Activated CD4-positive, CD25-positive, alpha-beta regulatory T cell treated with anti-CD3 and anti-CD28 coated beads, Interleukin-2, amount 50 U/mL, for 24 hours (primary cell): Measurements from ENCODE around the gene BLM.
"Not testable (repeated sequence)": the region's sequence is repeated elsewhere in the genome, so short reads cannot be mapped to it uniquely, and the experiment has no call there.

Experiments
- ATAC-seq, 2 donors: fragments of 150-1000 bp; cut with Tn5 transposase; one replicate each; pipeline ENCODE4 v1.10.0; 2021; ENCODE audit warnings: mild to moderate bottlenecking in 1 of 2, moderate library complexity in 1 of 2

The BLM gene

DNA sequence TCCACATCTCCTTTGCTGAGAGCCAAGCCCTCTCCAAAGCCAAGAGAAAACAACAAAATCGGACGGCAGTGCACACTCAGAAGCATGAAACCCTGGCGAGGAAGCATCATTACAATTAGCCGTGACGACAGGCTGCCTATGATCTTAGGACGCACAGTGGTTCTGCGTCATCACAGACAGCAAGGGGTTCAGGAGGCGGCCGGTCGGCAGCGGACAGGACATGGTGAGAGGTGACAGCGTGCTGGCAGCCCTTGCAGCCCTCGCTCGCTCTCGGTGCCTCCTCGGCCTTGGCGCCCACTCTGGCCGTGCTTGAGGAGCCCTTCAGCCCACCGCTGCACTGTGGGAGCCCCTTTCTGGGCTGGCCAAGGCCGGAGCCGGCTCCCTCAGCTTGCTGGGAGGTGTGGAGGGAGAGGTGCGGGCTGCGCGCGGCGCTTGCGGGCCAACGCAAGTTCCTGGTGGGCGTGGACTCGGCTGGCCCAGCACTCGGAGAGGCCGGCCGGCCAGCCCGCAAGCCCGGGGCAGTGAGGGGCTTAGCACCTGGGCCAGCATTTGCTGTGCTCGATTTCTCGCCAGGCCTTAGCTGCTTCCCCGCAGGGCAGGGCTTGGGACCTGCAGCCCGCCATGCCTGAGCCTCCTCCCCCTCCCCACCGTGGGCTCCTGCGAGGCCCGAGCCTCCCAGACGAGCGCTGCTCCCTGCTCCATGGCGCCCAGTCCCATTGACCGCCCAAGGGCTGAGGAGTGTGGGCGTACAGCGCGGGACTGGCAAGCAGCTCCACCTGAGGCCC lies 108.2 kb downstream of the BLM start:
- ATAC-seq = not testable (repeated sequence)

DNA sequence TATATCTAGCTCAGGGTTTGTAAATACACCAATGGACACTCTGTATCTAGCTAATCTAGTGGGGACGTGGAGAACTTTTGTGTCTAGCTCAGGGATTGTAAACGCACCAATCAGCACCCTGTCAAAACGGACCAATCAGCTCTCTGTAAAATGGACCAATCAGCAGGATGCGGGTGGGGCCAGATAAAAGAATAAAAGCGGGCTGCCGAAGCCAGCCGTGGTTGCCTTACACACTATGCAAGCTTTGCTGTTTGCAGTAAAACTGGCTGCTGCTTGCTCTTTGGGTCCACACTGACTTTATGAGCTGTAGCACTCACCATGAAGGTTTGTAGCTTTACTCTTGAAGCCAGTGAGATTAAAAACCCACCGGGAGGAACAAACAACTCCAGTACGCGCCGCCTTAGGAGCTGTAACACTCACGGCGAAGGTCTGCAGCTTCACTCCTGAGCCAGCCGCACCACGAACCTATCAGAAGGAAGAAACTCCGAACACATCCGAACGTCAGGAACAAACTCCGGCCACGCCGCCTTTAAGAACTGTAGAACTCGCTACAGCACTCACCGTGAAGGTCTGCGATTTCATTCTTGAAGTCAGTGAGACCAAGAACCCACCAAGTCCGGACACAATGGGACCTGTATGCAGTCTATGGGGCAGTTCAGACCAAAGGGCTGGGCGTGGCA lies 109.2 kb downstream of the BLM start:
- ATAC-seq = not testable (repeated sequence)

DNA sequence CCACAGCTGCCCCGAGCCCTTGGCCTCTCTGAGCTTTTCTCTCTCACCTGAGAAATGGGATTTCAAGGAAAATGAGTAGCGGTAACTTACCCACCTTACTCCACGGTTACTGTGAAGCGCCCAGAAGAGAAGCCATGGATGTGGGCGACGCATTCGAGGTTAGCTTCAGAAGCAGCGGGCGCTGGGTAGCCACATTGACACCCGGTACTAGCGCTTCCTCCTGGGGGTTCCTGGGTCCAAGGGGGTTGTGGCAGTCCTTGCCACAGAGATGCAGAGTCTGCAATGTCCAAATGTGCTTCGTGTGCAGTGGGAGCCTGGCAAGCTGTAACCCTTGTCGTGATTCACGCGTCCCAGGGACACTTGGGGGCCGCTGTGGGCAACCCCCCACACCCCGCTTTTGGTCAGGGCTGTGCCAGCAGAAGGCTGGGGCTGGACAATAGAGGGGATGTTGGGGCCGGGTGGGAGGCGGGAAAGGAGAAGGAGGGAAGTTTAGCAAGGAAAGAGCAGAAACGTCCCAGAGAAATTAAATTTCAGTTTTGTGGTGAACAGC lies 109.8 kb downstream of the BLM start:
- no peak for ATAC-seq

GRCh38 chr15:90828111-90828510 lies 111.0 kb downstream of the BLM start:
- no peak for ATAC-seq

DNA sequence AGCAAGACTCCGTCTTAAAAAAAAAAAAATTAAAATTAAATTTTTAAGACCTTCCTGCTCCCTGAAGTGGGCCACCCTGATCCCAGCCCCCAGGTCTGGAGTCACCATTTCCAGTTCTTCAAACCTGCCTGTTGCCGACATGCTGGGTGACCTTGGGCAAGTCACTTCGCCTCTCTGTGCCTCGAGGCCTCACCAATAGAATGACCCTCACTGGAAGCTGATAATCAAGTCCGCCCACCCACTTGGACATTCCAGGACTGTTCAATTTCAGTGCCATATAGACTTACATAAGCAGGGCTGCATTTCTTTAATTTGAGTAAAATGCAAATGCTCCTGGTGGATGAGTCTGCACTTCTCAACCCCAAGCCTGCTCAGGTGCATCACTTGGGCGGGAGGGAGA lies 112.0 kb downstream of the BLM start:
- no peak for ATAC-seq

GRCh38 chr15:90829942-90830440 lies 112.8 kb downstream of the BLM start:
- peak; percentile 56 to 82 for ATAC-seq

GRCh38 chr15:90834626-90835025 lies 117.5 kb downstream of the BLM start:
- ATAC-seq = no peak

GRCh38 chr15:90836296-90836871 lies 119.2 kb downstream of the BLM start:
- no peak for ATAC-seq

DNA sequence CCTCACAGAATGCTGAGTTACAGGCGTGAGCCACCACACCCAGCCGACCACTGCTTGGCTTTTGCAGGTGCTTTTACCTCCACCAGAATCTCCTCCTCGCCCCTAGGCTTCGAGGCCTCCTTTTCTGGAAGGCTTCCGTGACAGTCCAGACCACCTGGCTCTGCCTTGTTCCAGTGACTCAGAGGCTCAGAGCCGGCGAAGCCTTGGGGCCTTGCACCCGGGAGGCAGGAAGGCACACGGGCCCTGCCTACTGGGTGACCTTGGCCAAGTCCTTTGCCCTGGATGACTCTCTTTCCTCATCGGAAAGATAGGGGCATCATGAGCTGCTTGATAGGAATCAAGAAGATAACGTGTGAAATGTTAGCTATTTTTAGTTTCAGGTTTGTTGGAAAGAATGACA lies 119.9 kb downstream of the BLM start:
- ATAC-seq = peak; percentile 23 to 37

GRCh38 chr15:90838139-90838538 lies 121.0 kb downstream of the BLM start:
- peak; percentile 89 for ATAC-seq

- no peak for ATAC-seq
Observed at GRCh38 chr15:90838544-90838943, 121.4 kb downstream of the BLM start.

DNA sequence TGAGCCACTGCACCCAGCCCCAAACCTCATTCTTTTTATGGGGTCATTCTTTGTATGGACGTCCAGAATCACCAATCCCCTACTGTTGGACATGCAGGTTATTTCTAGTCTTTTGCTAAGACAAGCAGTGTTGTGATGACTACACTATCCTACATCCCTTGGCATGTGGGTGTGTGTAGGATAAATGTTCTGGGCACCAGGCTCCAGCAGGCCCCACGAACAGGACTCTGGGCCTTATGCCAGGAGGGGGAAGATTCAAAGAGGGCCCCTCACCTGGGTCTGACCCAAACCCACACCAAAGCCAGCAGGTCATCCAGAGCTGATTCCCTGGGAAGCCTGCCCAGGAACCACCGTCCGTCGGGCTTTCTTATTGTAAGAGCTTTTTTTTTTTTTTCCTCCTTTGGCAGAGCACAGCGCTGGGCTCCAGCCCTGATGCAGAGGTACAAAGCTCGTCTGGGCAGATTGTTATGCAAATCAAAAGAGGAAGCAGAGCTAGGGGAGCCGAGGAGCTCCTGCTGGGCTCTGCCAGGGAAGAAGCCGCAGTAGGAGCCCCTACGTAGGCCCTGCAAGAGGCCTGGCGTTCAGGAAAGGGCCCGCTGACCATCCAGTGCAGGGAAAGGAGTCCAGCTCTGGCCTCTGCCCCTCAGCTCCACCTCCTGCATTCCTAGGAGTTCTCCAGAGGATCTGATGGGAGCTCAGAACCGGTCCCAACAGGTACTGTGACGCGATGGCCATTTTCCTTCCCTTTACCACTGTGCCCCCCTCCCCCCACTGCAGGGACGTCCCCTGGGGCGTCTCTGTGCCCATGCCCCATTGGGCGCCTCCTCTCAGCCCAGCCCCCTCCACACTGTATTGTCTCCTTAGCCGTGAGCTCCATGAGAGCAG lies 122.3 kb downstream of the BLM start:
- no peak for ATAC-seq

GRCh38 chr15:90840157-90840855 lies 123.2 kb downstream of the BLM start:
- ATAC-seq = no peak

DNA sequence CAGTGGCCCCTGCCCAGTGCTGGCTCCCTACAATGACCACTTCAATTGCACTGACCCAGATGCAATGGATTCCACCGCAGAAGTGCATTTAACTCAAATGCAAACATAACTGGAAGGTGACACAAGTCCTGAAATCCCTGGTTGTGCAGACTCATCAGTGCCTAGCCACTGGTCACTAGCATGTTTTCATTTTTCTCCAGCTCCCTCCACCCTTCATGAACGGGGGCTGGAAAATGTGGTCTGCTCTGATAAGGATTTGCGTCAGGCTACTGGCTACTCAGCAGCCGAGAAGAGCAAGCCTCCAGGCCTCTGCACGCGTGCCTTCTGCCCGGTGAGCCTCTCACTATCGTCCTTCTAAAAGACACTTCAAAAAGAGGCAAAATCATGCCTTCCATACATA lies 123.8 kb downstream of the BLM start:
- ATAC-seq = no peak

- no peak for ATAC-seq
Observed at GRCh38 chr15:90844696-90845095, 127.5 kb downstream of the BLM start.

GRCh38 chr15:90845201-90845949 lies 128.2 kb downstream of the BLM start:
- ATAC-seq = peak; percentile 82 to 85

DNA sequence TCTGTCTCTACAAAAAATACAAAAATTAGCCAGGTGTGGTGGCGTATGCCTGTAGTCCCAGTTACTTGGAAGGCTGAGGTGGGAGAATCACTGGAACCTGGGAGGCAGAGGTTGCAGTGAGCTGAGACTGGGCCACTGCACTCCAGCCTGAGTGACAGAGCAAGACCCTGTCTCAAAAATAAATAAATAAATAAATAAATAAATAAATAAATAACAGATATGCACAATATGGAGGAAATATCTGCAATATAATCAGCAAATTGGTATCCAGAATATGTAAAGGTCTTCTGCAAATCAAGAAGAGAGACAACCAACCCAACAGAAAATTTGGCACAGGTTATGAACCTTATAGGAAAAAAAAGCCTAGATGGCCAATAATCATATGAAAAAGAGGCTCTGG lies 132.3 kb downstream of the BLM start:
- ATAC-seq = not testable (repeated sequence)

- peak in 1 of 2 donors; percentile 24 for ATAC-seq
Observed at GRCh38 chr15:90851114-90851513, 134.0 kb downstream of the BLM start.

DNA sequence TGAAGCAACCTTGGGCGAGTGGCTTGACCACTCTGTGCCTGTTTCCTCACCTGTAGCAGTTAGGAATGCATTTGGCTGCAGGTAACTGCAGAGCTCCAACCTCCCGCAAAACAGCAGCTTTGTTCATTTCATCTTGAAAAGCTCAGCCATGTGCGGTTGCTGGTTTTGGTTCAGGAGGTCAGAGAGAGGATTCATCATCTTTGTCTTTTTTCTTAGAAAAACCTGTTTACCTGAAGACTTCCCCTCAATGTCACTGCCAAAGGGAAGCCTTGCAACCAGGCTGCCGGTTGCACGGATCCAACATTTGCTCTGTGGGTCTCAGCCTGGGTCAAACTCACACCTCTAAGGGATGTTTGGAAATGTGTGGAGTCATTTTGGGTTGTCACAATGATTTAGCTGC lies 134.8 kb downstream of the BLM start:
- ATAC-seq = no peak

GRCh38 chr15:90855139-90855538 lies 138.0 kb downstream of the BLM start:
- ATAC-seq = no peak

DNA sequence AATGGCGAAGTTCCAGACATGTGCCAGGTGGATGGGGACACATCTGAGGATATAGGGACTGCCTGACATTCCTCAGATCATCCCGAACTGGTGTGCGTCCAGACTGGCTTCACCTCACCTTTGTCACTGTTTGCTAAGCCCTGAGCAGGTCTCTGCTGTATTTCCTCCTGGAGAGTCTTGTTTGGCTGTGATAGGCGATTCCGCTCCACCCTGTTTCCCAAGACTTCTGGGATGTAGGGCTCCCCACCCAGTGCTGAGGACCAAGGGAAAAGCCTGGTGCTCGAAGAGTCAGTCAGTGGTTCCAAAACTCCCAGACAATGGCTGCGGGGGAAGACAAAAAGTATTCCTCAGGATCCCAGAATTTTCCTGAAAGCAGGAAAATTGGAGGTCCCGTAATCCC lies 140.2 kb downstream of the BLM start:
- no peak for ATAC-seq
